Endothelial cell of coronary artery (primary cell): Measurements from ENCODE around the gene VSIG8. TPM values are rescaled to one million over a fixed set of nuclear protein-coding genes. Genes with fewer than 3 reads are reported as not detected.

Source experiments
- total RNA-seq: library from RNA; depleted of rRNA; stranded (reverse); fragments of >200 nt; gene quantifications from 2 replicates; pipeline ENCODE4 v1.2.3, GENCODE V29; 2014

The VSIG8 gene
- total RNA-seq = 0.09 TPM in 1 of 2 replicates, not detected in the other

GRCh38 chr1:159862557-159862956 lies at the start of gene VSIG8:
Gene VSIG8, minus strand, starts transcription at chr1:159862657. Its CDS starts 136 bp downstream, at chr1:159862521.

GRCh38 chr1:159900086-159900680 lies 37.7 kb upstream of the VSIG8 start, which contains the start of gene CFAP45:
Gene CFAP45, minus strand, starts transcription at chr1:159900165. Its CDS starts 67 bp downstream, at chr1:159900098.

GRCh38 chr1:159826441-159827101 lies 35.9 kb downstream of the VSIG8 start, which contains the start of gene SLAMF8:
Gene SLAMF8, plus strand, starts transcription at chr1:159826873. Its CDS starts 26 bp downstream, at chr1:159826899.

Other genes starting within 250 kb of the VSIG8 start
- gene CRP, start 148.1 kb downstream of the VSIG8 start, total RNA-seq = 0.09 TPM in 2 replicates
- 137 and 145 TPM in 2 replicates for gene DUSP23, start 81.7 kb downstream of the VSIG8 start, total RNA-seq
- under 0.01 TPM in 1 of 2 replicates, not detected in the other for gene FCRL6, start 60.3 kb downstream of the VSIG8 start, total RNA-seq
- not detected in 2 replicates for gene SLAMF8, start 35.8 kb downstream of the VSIG8 start, total RNA-seq
- 0.94 and 1.5 TPM in 2 replicates for gene CFAP45, start 37.5 kb upstream of the VSIG8 start, total RNA-seq
- gene TAGLN2, start 62.9 kb upstream of the VSIG8 start, total RNA-seq = 488 and 511 TPM in 2 replicates
- gene IGSF9, start 83.0 kb upstream of the VSIG8 start, total RNA-seq = under 0.01 TPM in 2 replicates
- gene SLAMF9, start 91.6 kb upstream of the VSIG8 start, total RNA-seq = not detected in 2 replicates
- gene PIGM, start 169.3 kb upstream of the VSIG8 start, total RNA-seq = 2.9 and 3.1 TPM in 2 replicates
- not detected in 2 replicates for gene KCNJ10, start 207.5 kb upstream of the VSIG8 start, total RNA-seq
- gene KCNJ9, start 218.9 kb upstream of the VSIG8 start, total RNA-seq = not detected in 2 replicates
- gene IGSF8, start 236.0 kb upstream of the VSIG8 start, total RNA-seq = 7.2 and 14.9 TPM in 2 replicates